B cell (primary cell): Measurements from ENCODE around the gene C7. TPM values are rescaled to one million over a fixed set of nuclear protein-coding genes. Genes with fewer than 3 reads are reported as not detected.
"Not testable (repeated sequence)": the region's sequence is repeated elsewhere in the genome, so short reads cannot be mapped to it uniquely, and the experiment has no call there.

Experiments used
- ATAC-seq: fragments of 200-7000 bp; cut with Tn5 transposase; one replicate; pipeline ENCODE4 v1.10.0; 2021; ENCODE audit warnings: low read depth, mild to moderate bottlenecking, moderate number of reproducible peaks, moderate library complexity
- CTCF ChIA-PET: fragments of 350-600 bp; sonication (Branson Sonifier 250); formaldehyde crosslinking; loops from one replicate; lab custom pipeline; 2021; ENCODE audit warnings: antibody characterized with exemption, inconsistent platforms; lab: Charles Lee
- POLR2A ChIA-PET: fragments of 350-600 bp; sonication (Branson Sonifier 250); formaldehyde crosslinking; loops from one replicate; lab custom pipeline; 2021; ENCODE audit warnings: antibody characterized with exemption; lab: Charles Lee
- DNase-seq: peaks from one replicate; pipeline ENCODE4 v3.0.0; 2013
- H2AFZ ChIP-seq: 2 replicates; pipeline ENCODE4 v1.6.1; 2012; ENCODE audit warnings: mild to moderate bottlenecking, low read depth, low read length; ENCODE audit not compliant: insufficient read depth, poor library complexity, severe bottlenecking
- H3K27ac ChIP-seq, 2 donors: 1 replicate in 1 of 2; 2 replicates in 1 of 2; pipeline ENCODE4 v1.5.1; 2012 to 2013; ENCODE audit warnings: low read length in 2 of 2, mild to moderate bottlenecking in 2 of 2, moderate library complexity in 1 of 2
- H3K27me3 ChIP-seq, 4 experiments: fragments of 200-600 bp in 1 of 4; sonication (generic) in 1 of 4; replicated peaks in 1 of 4; 1 replicate in 2 of 4; 2 replicates in 2 of 4; pipeline versions ENCODE4 v1.6.1 to v1.7.0; 2013 to 2016; ENCODE audit warnings: low read length in 3 of 4, mild to moderate bottlenecking in 2 of 4, mixed read lengths in 1 of 4, moderate library complexity in 1 of 4; ENCODE audit not compliant: insufficient read depth in 4 of 4, control insufficient read depth in 3 of 4; ENCODE audit errors: control extremely low read depth in 1 of 4
- H3K36me3 ChIP-seq, 2 experiments: replicated peaks in 1 of 2; 1 replicate in 1 of 2; 2 replicates in 1 of 2; pipeline versions ENCODE4 v1.6.1 to v1.7.1; 2013; ENCODE audit warnings: low read length in 1 of 2; ENCODE audit not compliant: insufficient read depth in 2 of 2, control insufficient read depth in 1 of 2; ENCODE audit errors: control extremely low read depth in 1 of 2, extremely low read depth in 1 of 2
- H3K4me1 ChIP-seq, 2 donors: fragments of 200-600 bp in 1 of 2; sonication (generic) in 1 of 2; 1 replicate in 1 of 2; 2 replicates in 1 of 2; pipeline versions ENCODE4 v1.5.1 to v1.6.1; 2013 to 2017; ENCODE audit warnings: low read length in 2 of 2; ENCODE audit not compliant: control insufficient read depth in 2 of 2, insufficient read depth in 2 of 2
- H3K4me2 ChIP-seq: replicated peaks from 2 replicates; pipeline ENCODE3; 2012; ENCODE audit warnings: mild to moderate bottlenecking, low read depth, low read length; ENCODE audit not compliant: poor library complexity, severe bottlenecking
- H3K4me3 ChIP-seq, 5 experiments: fragments of 200-600 bp in 1 of 5; sonication (generic) in 1 of 5; 1 replicate in 3 of 5; 2 replicates in 2 of 5; pipeline versions ENCODE4 v1.5.1 to v1.7.0; 2011 to 2016; ENCODE audit warnings: low read length in 4 of 5, mild to moderate bottlenecking in 4 of 5, low read depth in 2 of 5, control low read depth in 1 of 5, moderate library complexity in 1 of 5; ENCODE audit not compliant: insufficient read depth in 1 of 5; ENCODE audit errors: control extremely low read depth in 1 of 5, extremely low read depth in 1 of 5
- H3K79me2 ChIP-seq: fragments of 200-600 bp; sonication (generic); one replicate; pipeline ENCODE4 v1.6.0; 2016; ENCODE audit warnings: low read length; ENCODE audit not compliant: control insufficient read depth, insufficient read depth
- H3K9ac ChIP-seq: fragments of 200-600 bp; sonication (generic); 2 replicates; pipeline ENCODE4 v1.6.1; 2017; ENCODE audit warnings: mild to moderate bottlenecking, low read length, moderate library complexity
- H3K9me3 ChIP-seq, 3 donors: one replicate each; pipeline versions ENCODE4 v1.6.1 to v1.7.1; 2013; ENCODE audit warnings: low read length in 2 of 3; ENCODE audit not compliant: control insufficient read depth in 2 of 3, insufficient read depth in 1 of 3; ENCODE audit errors: control extremely low read depth in 1 of 3
- H4K20me1 ChIP-seq: 2 replicates; pipeline ENCODE4 v1.6.0; 2012; ENCODE audit warnings: mild to moderate bottlenecking, low read length; ENCODE audit not compliant: insufficient read depth, control insufficient read depth, poor library complexity, severe bottlenecking
- H3K27ac Mint-ChIP-seq: one replicate; pipeline ENCODE4 v1.8.0; 2021; ENCODE audit warnings: mixed read lengths
- H3K27me3 Mint-ChIP-seq: one replicate; pipeline ENCODE4 v1.8.0; 2021; ENCODE audit warnings: mixed read lengths
- H3K4me1 Mint-ChIP-seq: one replicate; pipeline ENCODE4 v1.8.0; 2021; ENCODE audit warnings: mixed read lengths
- H3K4me3 Mint-ChIP-seq: one replicate; pipeline ENCODE4 v1.8.0; 2021; ENCODE audit warnings: mixed read lengths
- H3K9me3 Mint-ChIP-seq: one replicate; pipeline ENCODE4 v1.8.0; 2022; ENCODE audit warnings: mixed read lengths; ENCODE audit not compliant: insufficient read depth
- CTCF ChIP-seq: fragments of 200-600 bp; IDR thresholded peaks from one replicate; pipeline ENCODE4 v1.8.0; 2022; ENCODE audit warnings: antibody characterized with exemption, mild to moderate bottlenecking
- EZH2 ChIP-seq: IDR thresholded peaks from 2 replicates; pipeline ENCODE4 v1.6.1; 2012; ENCODE audit warnings: borderline replicate concordance, low read depth, mild to moderate bottlenecking, moderate library complexity, low read length; ENCODE audit not compliant: insufficient read depth, poor library complexity, severe bottlenecking
- WGBS: methylation state at CpG from one replicate; pipeline ENCODE4 v1.1.5; 2013; ENCODE audit warnings: missing lambda C conversion rate; ENCODE audit not compliant: insufficient coverage; 5-methylcytosine and 5-hydroxymethylcytosine counted together
- intact Hi-C: fragments of 100-400 bp; cut with micrococcal nuclease; formaldehyde crosslinking; loops from one replicate; pipeline ENCODE4 v1.10.0; 2022
- polyA minus RNA-seq: library from RNA; depleted of rRNA, polyadenylated mRNA; stranded (reverse); fragments of >200 nt; gene quantifications from 2 replicates; pipeline ENCODE4 v1.2.3, GENCODE V29; 2012
- polyA plus RNA-seq: library from polyadenylated mRNA; depleted of rRNA; stranded (reverse); fragments of >200 nt; gene quantifications from 2 replicates; pipeline ENCODE4 v1.2.3, GENCODE V29; 2012
- total RNA-seq, 2 donors: library from RNA; stranded (reverse); fragments of 120-200 nt in 1 of 2; gene quantifications; 1 replicate in 1 of 2; 2 replicates in 1 of 2; pipeline versions ENCODE4 v1.2.3 to v1.2.4, GENCODE V29; 2013 to 2022

C7 gene
- total RNA-seq (not detected in 2 replicates), polyA plus RNA-seq (not detected in 2 replicates), polyA minus RNA-seq (not detected in 2 replicates)
- 0.35 TPM for total RNA-seq (2013)

GRCh38 chr5:40909264-40909663 is at the start of gene C7:
TSS of gene C7 (plus strand) at chr5:40909497. CDS start at chr5:40909611, 114 bp downstream.
- Histone ChIP-seq H3K27me3 (peaks cover 0 to 3% (median 0%) of the 10 kb centered on the region in 4 experiments), H3K9ac (no peak within 1 kb of the TSS), H3K9me3 (no peaks in the 10 kb centered on the region), H3K4me3 (no peak within 1 kb of the TSS), H3K36me3 (no peaks in the 10 kb centered on the region), H3K27ac (no peak within 1 kb of the TSS), H2AFZ (no peak within 1 kb of the TSS), H3K4me1 (no peaks in the 10 kb centered on the region), H3K79me2 (no peaks in the 10 kb centered on the region), H3K4me2 (no peak within 1 kb of the TSS), H4K20me1 (no peaks in the 10 kb centered on the region)
- no peak within 1 kb of the TSS for H3K4me3 Mint-ChIP-seq
- ATAC-seq (no peak), DNase-seq (no peak)
- no peak within 1 kb of the TSS for H3K27ac Mint-ChIP-seq
- H3K4me1 Mint-ChIP-seq: no peaks in the 10 kb centered on the region
- no CpG with 5 or more reads among the region's 3 CpGs for WGBS
- intact Hi-C loops: no loop called here
- peaks cover 17% of the 10 kb centered on the region for H3K27me3 Mint-ChIP-seq
- ChIA-PET POLR2A (no interaction called here), CTCF (no interaction called here)
- no peaks in the 10 kb centered on the region for H3K9me3 Mint-ChIP-seq
- no peak for TF ChIP-seq EZH2
- no peak for TF ChIP-seq CTCF

- Histone ChIP-seq H3K4me3 (no peak overlapping the region), H4K20me1 (no peaks in the 10 kb centered on the region), H2AFZ (no peak overlapping the region), H3K9ac (no peak overlapping the region), H3K9me3 (peaks cover 0 to 6% (median 0%) of the 10 kb centered on the region in 3 donors), H3K4me2 (no peak overlapping the region), H3K27me3 (no peaks in the 10 kb centered on the region), H3K79me2 (no peaks in the 10 kb centered on the region), H3K36me3 (no peaks in the 10 kb centered on the region), H3K4me1 (no peaks in the 10 kb centered on the region), H3K27ac (no peak overlapping the region)
- DNase-seq (no peak), ATAC-seq (no peak)
- no peak for TF ChIP-seq EZH2
- TF ChIP-seq CTCF: no peak
- no peak overlapping the region for H3K4me3 Mint-ChIP-seq
- no peaks in the 10 kb centered on the region for H3K27me3 Mint-ChIP-seq
- peaks cover 4% of the 10 kb centered on the region for H3K9me3 Mint-ChIP-seq
- CTCF ChIA-PET: no interaction called here
- POLR2A ChIA-PET: no interaction called here
- H3K4me1 Mint-ChIP-seq: no peaks in the 10 kb centered on the region
- intact Hi-C loops: no loop called here
- H3K27ac Mint-ChIP-seq: no peak overlapping the region
These were observed 48.6 kb upstream of the C7 start for GRCh38 chr5:40860711-40861110.

- H3K9me3 ChIP-seq, H2AFZ ChIP-seq, H3K79me2 ChIP-seq, H3K4me2 ChIP-seq, POLR2A ChIA-PET, H3K9ac ChIP-seq, DNase-seq, intact Hi-C loops, H3K9me3 Mint-ChIP-seq, ATAC-seq, H3K27ac Mint-ChIP-seq, H3K4me3 ChIP-seq, H3K4me3 Mint-ChIP-seq, H3K27ac ChIP-seq, CTCF ChIA-PET, H3K27me3 ChIP-seq, H3K36me3 ChIP-seq, H3K4me1 ChIP-seq, H3K4me1 Mint-ChIP-seq, H3K27me3 Mint-ChIP-seq, H4K20me1 ChIP-seq: not testable (repeated sequence)
- WGBS: 70% methylated on average over 1 of the region's 5 CpGs
These were observed 44.3 kb upstream of the C7 start for GRCh38 chr5:40865004-40865403.
